ENCODE measurements around the gene MMP24. TPM values are rescaled to one million over a fixed set of nuclear protein-coding genes. Genes with fewer than 3 reads are reported as not detected.
"Not testable (repeated sequence)": the region's sequence is repeated elsewhere in the genome, so short reads cannot be mapped to it uniquely, and the experiment has no call there.

The MMP24 gene
- total RNA-seq, 2 experiments from 2014 or later = 0.08 to 0.20 TPM

GRCh38 chr20:35254448-35254999 is 28.0 kb downstream of the MMP24 start:
- no peaks in the 10 kb centered on the region for H3K9me3 Mint-ChIP-seq
- ATAC-seq (ENCODE audit: low read depth) = no peak
- no peak for DNase-seq
- peaks cover 25% of the 10 kb centered on the region for H3K4me1 Mint-ChIP-seq
- H3K27ac Mint-ChIP-seq = no peak overlapping the region
- H3K4me3 Mint-ChIP-seq = no peak overlapping the region
- no peaks in the 10 kb centered on the region for H3K27me3 Mint-ChIP-seq
- POLR2A ChIA-PET = interaction anchor here (0.7 to 0.9 kb wide), 2 partner anchors 17 to 30 kb away, joined by 3 read pairs; partner anchors contain the start of gene EIF6
- no peaks in the 10 kb centered on the region for H3K36me3 Mint-ChIP-seq

- Mint-ChIP-seq H3K9me3 (no peaks in the 10 kb centered on the region), H3K27me3 (no peaks in the 10 kb centered on the region), H3K4me3 (no peak overlapping the region), H3K36me3 (no peaks in the 10 kb centered on the region), H3K4me1 (peaks cover 9% of the 10 kb centered on the region), H3K27ac (no peak overlapping the region)
- no peak for DNase-seq
- ATAC-seq (ENCODE audit: low read depth) = no peak
- POLR2A ChIA-PET = interaction anchor here (1.0 kb wide), 1 partner anchor 18 kb away, joined by 3 read pairs; no protein-coding TSS in a partner anchor
These were observed 30.9 kb downstream of the MMP24 start for GRCh38 chr20:35257175-35257909.

GRCh38 chr20:35260426-35260825 is 33.9 kb downstream of the MMP24 start:
- POLR2A ChIA-PET = interaction anchor here (1.2 kb wide), 2 partner anchors 9 to 15 kb away, joined by 3 to 5 read pairs; no protein-coding TSS in a partner anchor
- no peaks in the 10 kb centered on the region for H3K9me3 Mint-ChIP-seq
- no peaks in the 10 kb centered on the region for H3K27me3 Mint-ChIP-seq
- peaks cover 4% of the 10 kb centered on the region for H3K4me1 Mint-ChIP-seq
- no peak overlapping the region for H3K27ac Mint-ChIP-seq
- no peak overlapping the region for H3K4me3 Mint-ChIP-seq
- H3K36me3 Mint-ChIP-seq = peaks cover 1% of the 10 kb centered on the region
- DNase-seq = no peak
- no peak for ATAC-seq (ENCODE audit: low read depth)

- not testable (repeated sequence) for DNase-seq; H3K36me3 Mint-ChIP-seq; H3K27ac Mint-ChIP-seq; ATAC-seq (ENCODE audit: low read depth); H3K4me3 Mint-ChIP-seq; H3K4me1 Mint-ChIP-seq; H3K9me3 Mint-ChIP-seq; H3K27me3 Mint-ChIP-seq
- POLR2A ChIA-PET = interaction anchor here (1.1 kb wide), 1 partner anchor 16 kb away, joined by 13 read pairs; the partner anchor contains the start of gene MMP24OS
These were observed 35.8 kb downstream of the MMP24 start for GRCh38 chr20:35262321-35262720.

GRCh38 chr20:35262731-35263531 is 36.4 kb downstream of the MMP24 start:
- H3K4me3 Mint-ChIP-seq; H3K9me3 Mint-ChIP-seq; ATAC-seq (ENCODE audit: low read depth); DNase-seq; H3K36me3 Mint-ChIP-seq; H3K27me3 Mint-ChIP-seq; H3K4me1 Mint-ChIP-seq: not testable (repeated sequence)
- peak overlapping the region; percentile 60 for H3K27ac Mint-ChIP-seq
- POLR2A ChIA-PET = interaction anchor here (0.6 to 2.0 kb wide), 3 partner anchors 14 to 41 kb away, joined by 3 to 11 read pairs (median 5); partner anchors contain the start of gene MMP24OS

- POLR2A ChIA-PET = interaction anchor here (0.5 to 2.0 kb wide), 6 partner anchors 11 to 164 kb away, joined by 3 to 11 read pairs (median 4); partner anchors contain the start of gene MMP24OS
- Mint-ChIP-seq H3K36me3 (peaks cover 4% of the 10 kb centered on the region), H3K27me3 (no peaks in the 10 kb centered on the region), H3K4me1 (peaks cover 4% of the 10 kb centered on the region), H3K27ac (peak overlapping the region; percentile 60), H3K9me3 (no peaks in the 10 kb centered on the region), H3K4me3 (no peak overlapping the region)
- ATAC-seq (ENCODE audit: low read depth) (no peak), DNase-seq (no peak)
These were observed 37.2 kb downstream of the MMP24 start for GRCh38 chr20:35263532-35264341.

GRCh38 chr20:35264755-35265154 is 38.3 kb downstream of the MMP24 start:
- ATAC-seq (ENCODE audit: low read depth) (no peak), DNase-seq (no peak)
- H3K27ac Mint-ChIP-seq = no peak overlapping the region
- H3K36me3 Mint-ChIP-seq = peaks cover 6% of the 10 kb centered on the region
- no peak overlapping the region for H3K4me3 Mint-ChIP-seq
- POLR2A ChIA-PET = interaction anchor here (0.7 to 2.0 kb wide), 3 partner anchors 12 to 92 kb away, joined by 3 to 11 read pairs (median 3); partner anchors contain the start of gene MMP24OS
- no peaks in the 10 kb centered on the region for H3K27me3 Mint-ChIP-seq
- no peaks in the 10 kb centered on the region for H3K9me3 Mint-ChIP-seq
- H3K4me1 Mint-ChIP-seq = peaks cover 2% of the 10 kb centered on the region

GRCh38 chr20:35267092-35267491 is 40.6 kb downstream of the MMP24 start:
- no peaks in the 10 kb centered on the region for H3K9me3 Mint-ChIP-seq
- peaks cover 10% of the 10 kb centered on the region for H3K36me3 Mint-ChIP-seq
- ATAC-seq (ENCODE audit: low read depth) = no peak
- peaks cover 4% of the 10 kb centered on the region for H3K4me1 Mint-ChIP-seq
- POLR2A ChIA-PET = no interaction called here
- H3K27me3 Mint-ChIP-seq = no peaks in the 10 kb centered on the region
- H3K4me3 Mint-ChIP-seq = no peak overlapping the region
- DNase-seq = no peak
- H3K27ac Mint-ChIP-seq = no peak overlapping the region

- Mint-ChIP-seq H3K4me1 (peaks cover 4% of the 10 kb centered on the region), H3K4me3 (no peak overlapping the region), H3K27me3 (no peaks in the 10 kb centered on the region), H3K27ac (peak overlapping the region; percentile 42), H3K9me3 (no peaks in the 10 kb centered on the region), H3K36me3 (peaks cover 9% of the 10 kb centered on the region)
- ATAC-seq (ENCODE audit: low read depth) (peak; percentile 67), DNase-seq (peak; percentile 69)
- POLR2A ChIA-PET = interaction anchor here (1.2 to 1.7 kb wide), 2 partner anchors 9 to 122 kb away, joined by 3 to 8 read pairs; partner anchors contain the start of genes EDEM2 and MMP24OS
These were observed 42.7 kb downstream of the MMP24 start for GRCh38 chr20:35269055-35269781.

- ATAC-seq (ENCODE audit: low read depth) (no peak), DNase-seq (no peak)
- Mint-ChIP-seq H3K4me3 (no peak overlapping the region), H3K27me3 (no peaks in the 10 kb centered on the region), H3K4me1 (peaks cover 4% of the 10 kb centered on the region), H3K36me3 (peaks cover 9% of the 10 kb centered on the region), H3K9me3 (no peaks in the 10 kb centered on the region), H3K27ac (peak overlapping the region; percentile 13)
- POLR2A ChIA-PET = interaction anchor here (1.7 kb wide), 1 partner anchor 8 kb away, joined by 8 read pairs; the partner anchor contains the start of gene MMP24OS
These were observed 43.8 kb downstream of the MMP24 start for GRCh38 chr20:35270021-35270902.

- Mint-ChIP-seq H3K27ac (no peak overlapping the region), H3K4me3 (no peak overlapping the region), H3K9me3 (no peaks in the 10 kb centered on the region), H3K36me3 (peaks cover 9% of the 10 kb centered on the region), H3K4me1 (peaks cover 5% of the 10 kb centered on the region), H3K27me3 (no peaks in the 10 kb centered on the region)
- no peak for ATAC-seq (ENCODE audit: low read depth)
- DNase-seq = no peak
- POLR2A ChIA-PET = interaction anchor here (0.5 kb wide), 1 partner anchor 175 kb away, joined by 3 read pairs; no protein-coding TSS in a partner anchor
These were observed 44.8 kb downstream of the MMP24 start for GRCh38 chr20:35271073-35271882.
